HG03432 (cell line): ENCODE measurements around the gene ARHGAP35.

Source experiments
- ATAC-seq: cut with Tn5 transposase; IDR thresholded peaks from one replicate; pipeline ENCODE4 v1.9.1; 2021; ENCODE audit warnings: mild to moderate bottlenecking, moderate library complexity; ENCODE audit not compliant: unreplicated experiment

ARHGAP35 gene

DNA sequence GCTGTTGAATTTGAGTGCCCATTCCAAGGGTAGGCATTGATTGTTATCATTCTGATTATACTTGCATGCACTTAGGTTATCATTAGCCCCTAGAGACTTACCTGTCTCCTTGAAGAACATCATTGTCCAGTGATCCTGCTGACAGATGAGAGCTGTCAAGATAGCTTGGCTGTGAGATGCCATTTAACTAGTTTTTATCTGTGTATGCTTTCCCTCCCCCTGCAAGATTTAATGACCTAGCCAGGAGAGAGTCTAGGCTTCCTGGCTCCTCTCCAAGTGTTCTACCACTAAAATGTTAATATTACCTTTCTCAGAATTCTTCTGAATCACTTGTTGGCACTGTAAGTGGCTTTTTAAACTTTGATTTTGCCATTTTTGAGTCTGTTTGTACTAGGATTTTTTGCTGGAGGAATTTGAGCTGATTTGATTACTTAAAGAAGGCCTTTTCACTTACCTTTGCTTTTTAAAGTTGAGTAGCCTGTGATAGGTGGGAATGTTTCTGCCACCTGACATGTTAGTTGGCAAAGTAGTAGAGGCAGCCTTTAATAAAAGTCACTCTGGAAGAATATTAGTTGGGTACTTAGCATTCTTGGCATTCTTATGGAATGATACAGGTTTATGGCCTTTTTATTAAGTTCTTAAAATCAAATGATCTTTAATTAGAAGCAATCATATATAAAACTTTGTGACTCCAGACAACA lies 41.1 kb downstream of the ARHGAP35 start:
- no peak for ATAC-seq

DNA sequence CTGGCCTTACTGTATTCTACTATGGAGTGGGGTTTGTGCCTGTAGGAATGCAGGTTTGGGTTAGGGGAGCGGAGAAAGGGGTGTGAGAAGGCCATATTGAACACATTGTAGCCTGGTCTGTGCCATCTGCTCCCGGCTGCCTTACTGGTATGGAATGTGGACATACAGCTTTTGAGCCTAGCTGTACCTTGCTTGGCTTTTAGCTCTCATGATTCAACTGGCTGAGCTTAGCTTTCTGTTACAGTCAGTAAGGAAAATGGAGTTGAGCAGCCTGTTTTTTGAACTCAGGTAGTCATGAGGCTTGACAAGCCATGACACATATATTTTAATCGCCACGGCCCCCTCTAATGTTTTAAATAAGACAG lies 41.6 kb downstream of the ARHGAP35 start:
- no peak for ATAC-seq

DNA sequence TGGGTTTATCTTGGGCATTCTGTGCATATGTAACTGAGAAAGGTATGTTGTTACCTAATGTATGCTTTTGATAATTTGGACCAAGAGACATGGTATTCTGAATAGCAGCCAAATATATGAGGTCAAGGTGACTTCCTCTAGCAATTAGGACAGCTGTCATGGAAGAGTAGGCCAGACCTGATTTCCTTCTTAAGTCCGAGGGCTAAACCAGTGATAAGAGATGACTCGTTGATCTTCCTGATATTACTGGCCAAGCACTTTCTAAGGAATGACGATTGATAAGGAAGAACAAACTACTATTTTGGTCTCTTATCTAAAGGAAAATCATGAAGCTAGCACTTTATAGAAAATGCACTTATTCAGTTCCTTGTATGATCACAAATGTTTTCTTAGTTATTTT lies 42.7 kb downstream of the ARHGAP35 start:
- no peak for ATAC-seq

- ATAC-seq, result no peak
Observed at GRCh38 chr19:46904114-46905060, 43.6 kb downstream of the ARHGAP35 start.

- no peak for ATAC-seq
Observed at GRCh38 chr19:46906221-46906620, 45.4 kb downstream of the ARHGAP35 start.

DNA sequence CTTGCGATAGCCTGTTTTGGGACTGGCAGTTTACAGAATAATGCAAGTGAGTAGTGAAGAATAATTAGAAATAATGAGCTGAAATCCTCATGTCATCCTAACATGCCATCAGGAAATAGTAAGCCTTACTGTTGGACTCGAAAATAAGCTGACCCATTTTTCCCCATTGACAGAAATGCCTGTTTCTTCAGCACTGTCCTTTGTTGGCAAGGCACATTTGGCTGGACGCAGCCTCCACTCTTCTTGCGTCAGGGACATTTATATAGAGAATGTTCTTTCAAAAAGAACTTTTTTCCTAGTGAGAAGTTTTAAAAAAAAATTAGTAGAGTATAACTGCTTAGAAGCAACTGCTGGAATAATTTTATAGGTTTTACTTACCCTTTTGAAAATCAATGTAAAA lies 47.1 kb downstream of the ARHGAP35 start:
- no peak for ATAC-seq

DNA sequence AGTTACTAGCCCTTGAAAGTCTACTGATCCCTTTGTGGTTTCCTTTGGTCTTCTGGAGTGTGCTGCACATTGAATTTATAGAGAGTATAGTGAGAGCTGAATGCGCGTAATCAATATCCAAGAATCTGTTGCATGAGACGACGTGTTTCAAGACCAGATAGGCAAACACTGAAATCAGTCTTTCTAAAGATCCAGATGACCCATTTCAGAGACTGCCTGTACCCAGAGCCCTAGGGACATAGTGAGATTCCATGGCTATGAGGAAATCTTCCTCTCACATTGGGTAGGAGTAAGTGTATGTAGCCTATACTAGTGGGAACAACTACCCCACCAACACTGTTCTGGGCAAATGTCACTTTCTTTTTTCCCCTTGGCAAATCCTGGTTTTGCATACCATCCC lies 48.6 kb downstream of the ARHGAP35 start:
- no peak for ATAC-seq
